ENCODE results near the gene NFYC. TPM values are rescaled to one million over a fixed set of nuclear protein-coding genes. Genes with fewer than 3 reads are reported as not detected.

Gene NFYC
- total RNA-seq, 1 experiment from 2014 or later, result 83.0 TPM

DNA sequence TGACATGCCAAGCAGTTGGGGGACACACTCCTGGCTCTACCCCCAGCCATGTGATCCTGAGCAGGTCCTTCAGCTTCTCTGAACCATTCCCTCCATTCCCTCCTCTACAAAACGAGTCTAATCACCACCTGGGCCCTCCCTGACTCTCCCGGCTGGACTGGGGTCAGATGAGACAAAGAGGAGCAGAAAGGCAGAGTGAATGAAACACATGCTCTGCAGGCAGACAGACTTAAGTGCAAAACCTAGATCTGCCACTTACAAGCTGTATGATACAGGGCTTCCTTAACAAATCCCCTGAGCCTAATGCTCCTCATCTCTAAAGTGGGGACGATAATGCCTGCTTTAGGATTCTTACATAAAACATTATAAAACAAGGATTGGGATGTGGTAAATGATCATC lies 43.3 kb upstream of the NFYC start:
- DNase-seq (ENCODE audit: low spot score), result no peak
- no peaks in the 10 kb centered on the region for H3K36me3 ChIP-seq (ENCODE audit: insufficient read depth, low read length, poor library complexity, severe bottlenecking)
- H3K27me3 ChIP-seq (replicated peaks; ENCODE audit: insufficient read depth, low read depth, low read length, poor library complexity), result no peaks in the 10 kb centered on the region
- no peaks in the 10 kb centered on the region for H3K4me1 ChIP-seq (ENCODE audit: insufficient read depth, low read length, poor library complexity, severe bottlenecking)
- ChIA-PET CTCF (no interaction called here), POLR2A (ENCODE audit: low non-redundant PET) (no interaction called here)
- no TSS peak for BruUV-seq (replicated peaks)
- no peak overlapping the region for H3K27ac ChIP-seq (ENCODE audit: low read depth, low read length, poor library complexity, severe bottlenecking)
- TF ChIP-seq EZH2 (IDR thresholded peaks at IDR 0.05; ENCODE audit: borderline replicate concordance, low read depth, low read length, poor library complexity, severe bottlenecking), result no peak
- TF ChIP-seq CTCF (conservative IDR thresholded peaks at IDR 0.05; ENCODE audit: low read depth, low read length), result no peak
- intact Hi-C loops (cut with micrococcal nuclease; ENCODE audit: unreplicated experiment), result no loop called here
- H3K4me3 ChIP-seq (ENCODE audit: low read depth, low read length, poor library complexity, severe bottlenecking), result no peak overlapping the region
- H3K9me3 ChIP-seq (ENCODE audit: low read depth, low read length, poor library complexity, severe bottlenecking), result no peaks in the 10 kb centered on the region

GRCh38 chr1:40648928-40649591 lies 42.4 kb upstream of the NFYC start:
- POLR2A ChIA-PET (ENCODE audit: low non-redundant PET), result no interaction called here
- no peaks in the 10 kb centered on the region for H3K9me3 ChIP-seq (ENCODE audit: low read depth, low read length, poor library complexity, severe bottlenecking)
- no peaks in the 10 kb centered on the region for H3K4me1 ChIP-seq (ENCODE audit: insufficient read depth, low read length, poor library complexity, severe bottlenecking)
- H3K27ac ChIP-seq (ENCODE audit: low read depth, low read length, poor library complexity, severe bottlenecking), result no peak overlapping the region
- TF ChIP-seq CTCF (conservative IDR thresholded peaks at IDR 0.05; ENCODE audit: low read depth, low read length), result no peak
- no peak for TF ChIP-seq EZH2 (IDR thresholded peaks at IDR 0.05; ENCODE audit: borderline replicate concordance, low read depth, low read length, poor library complexity, severe bottlenecking)
- CTCF ChIA-PET, result no interaction called here
- BruUV-seq (replicated peaks), result no TSS peak
- H3K27me3 ChIP-seq (replicated peaks; ENCODE audit: insufficient read depth, low read depth, low read length, poor library complexity), result no peaks in the 10 kb centered on the region
- H3K4me3 ChIP-seq (ENCODE audit: low read depth, low read length, poor library complexity, severe bottlenecking), result no peak overlapping the region
- no peaks in the 10 kb centered on the region for H3K36me3 ChIP-seq (ENCODE audit: insufficient read depth, low read length, poor library complexity, severe bottlenecking)
- intact Hi-C loops (cut with micrococcal nuclease; ENCODE audit: unreplicated experiment), result no loop called here
- DNase-seq (ENCODE audit: low spot score), result no peak

- DNase-seq (ENCODE audit: low spot score), result no peak
- Histone ChIP-seq H3K9me3 (ENCODE audit: low read depth, low read length, poor library complexity, severe bottlenecking) (no peaks in the 10 kb centered on the region), H3K4me1 (ENCODE audit: insufficient read depth, low read length, poor library complexity, severe bottlenecking) (no peaks in the 10 kb centered on the region), H3K27me3 (replicated peaks; ENCODE audit: insufficient read depth, low read depth, low read length, poor library complexity) (no peaks in the 10 kb centered on the region), H3K4me3 (ENCODE audit: low read depth, low read length, poor library complexity, severe bottlenecking) (no peak overlapping the region), H3K27ac (ENCODE audit: low read depth, low read length, poor library complexity, severe bottlenecking) (no peak overlapping the region), H3K36me3 (ENCODE audit: insufficient read depth, low read length, poor library complexity, severe bottlenecking) (no peaks in the 10 kb centered on the region)
- no TSS peak for BruUV-seq (replicated peaks)
- intact Hi-C loops (cut with micrococcal nuclease; ENCODE audit: unreplicated experiment), result no loop called here
- POLR2A ChIA-PET (ENCODE audit: low non-redundant PET), result no interaction called here
- CTCF ChIA-PET, result no interaction called here
- TF ChIP-seq EZH2 (IDR thresholded peaks at IDR 0.05; ENCODE audit: borderline replicate concordance, low read depth, low read length, poor library complexity, severe bottlenecking) (no peak), CTCF (conservative IDR thresholded peaks at IDR 0.05; ENCODE audit: low read depth, low read length) (no peak)
Observed at GRCh38 chr1:40649592-40649930, 41.9 kb upstream of the NFYC start.
